HT1080 (cell line): Measurements from ENCODE around the gene IGSF21. TPM values are rescaled to one million over a fixed set of nuclear protein-coding genes. Genes with fewer than 3 reads are reported as not detected.

ENCODE experiments used
- DNase-seq: peaks from one replicate; pipeline ENCODE4 v3.0.0-alpha.2; 2015; ENCODE audit warnings: low read depth
- total RNA-seq: library from RNA; depleted of rRNA; stranded (reverse); fragments of >200 nt; shearing (Covaris generic); gene quantifications from 2 replicates; pipeline ENCODE4 v1.2.3, GENCODE V29; 2014

Gene IGSF21
- total RNA-seq, 1 experiment from 2014 or later, result not detected

DNA sequence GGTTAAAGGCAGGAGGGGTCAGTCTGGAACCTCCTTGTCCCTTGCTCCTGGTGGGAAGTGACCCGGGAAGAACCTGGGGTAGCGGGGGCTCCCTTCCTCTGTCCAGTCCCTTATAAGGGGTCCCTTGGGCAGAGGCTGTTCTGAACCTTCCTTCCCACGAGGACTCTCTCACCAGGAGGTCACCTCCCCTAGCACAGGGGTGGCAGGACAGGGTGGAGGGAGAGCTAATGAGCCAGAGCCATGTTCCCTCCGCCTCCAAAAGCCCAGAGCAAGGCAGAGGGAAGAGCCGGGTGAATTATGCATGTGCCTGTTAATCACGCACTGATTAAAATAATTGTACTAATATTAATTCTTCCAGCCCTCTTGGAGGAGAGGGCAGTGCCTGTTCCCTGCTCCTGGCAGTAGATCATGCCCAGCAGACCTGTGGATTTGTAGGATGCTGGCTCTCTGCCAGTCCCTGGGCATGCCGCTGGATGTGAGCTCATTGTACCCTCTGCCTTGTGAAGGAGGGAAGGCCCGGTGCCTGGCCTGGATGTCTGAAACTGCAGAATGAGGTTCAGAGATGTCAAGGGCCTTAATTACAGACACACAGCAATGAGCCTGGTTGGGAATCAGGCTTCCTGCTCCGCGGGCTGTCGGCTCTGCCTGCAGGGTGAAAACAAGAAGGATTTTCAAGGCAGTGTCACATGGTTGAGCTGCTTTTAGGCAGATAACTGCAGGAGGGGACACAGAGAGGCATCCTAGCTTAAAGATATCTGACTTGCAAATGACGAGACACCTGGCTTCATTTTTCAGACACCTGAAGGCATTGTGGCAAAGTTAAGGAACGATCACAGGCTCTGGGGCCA is 68.2 kb downstream of the IGSF21 start:
- no peak for DNase-seq

DNA sequence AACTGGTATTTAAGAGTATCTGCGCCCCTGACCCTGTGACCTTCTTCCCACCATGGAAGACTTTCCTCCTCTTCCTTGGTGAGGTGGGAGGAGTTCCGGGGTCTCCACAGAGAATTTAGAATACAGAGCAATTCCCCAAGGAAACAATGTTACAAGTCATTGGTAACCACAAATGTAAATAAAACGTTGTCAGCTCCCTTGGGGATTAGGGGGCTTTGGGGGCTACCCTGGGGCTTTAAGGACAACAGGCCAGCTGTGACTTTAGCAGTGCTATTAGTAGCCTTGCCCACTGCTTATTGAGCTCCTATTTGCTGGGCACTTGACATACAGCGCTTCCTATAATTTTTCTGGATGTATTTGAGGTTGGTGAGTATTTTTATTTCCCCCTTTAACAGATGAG is 69.0 kb downstream of the IGSF21 start:
- DNase-seq, result no peak

DNA sequence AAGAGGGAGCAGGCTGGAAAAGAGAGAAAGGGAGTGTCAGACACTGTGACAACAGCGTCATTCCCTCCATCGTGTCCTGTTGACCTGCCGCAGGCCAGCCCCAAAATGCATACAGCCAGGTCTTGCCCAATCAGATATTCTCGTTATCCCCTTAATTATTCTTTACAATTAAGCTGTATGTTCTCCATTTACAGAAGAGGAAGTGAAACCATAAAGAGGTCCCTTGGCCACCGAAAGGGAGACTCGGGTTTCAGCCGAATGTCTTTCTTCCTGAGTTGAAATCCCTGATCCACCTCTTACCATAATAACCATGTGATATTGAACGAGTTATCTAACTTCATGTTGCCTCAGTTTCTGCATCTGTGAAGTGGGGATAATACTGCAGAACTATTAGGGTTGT is 70.5 kb downstream of the IGSF21 start:
- no peak for DNase-seq

DNA sequence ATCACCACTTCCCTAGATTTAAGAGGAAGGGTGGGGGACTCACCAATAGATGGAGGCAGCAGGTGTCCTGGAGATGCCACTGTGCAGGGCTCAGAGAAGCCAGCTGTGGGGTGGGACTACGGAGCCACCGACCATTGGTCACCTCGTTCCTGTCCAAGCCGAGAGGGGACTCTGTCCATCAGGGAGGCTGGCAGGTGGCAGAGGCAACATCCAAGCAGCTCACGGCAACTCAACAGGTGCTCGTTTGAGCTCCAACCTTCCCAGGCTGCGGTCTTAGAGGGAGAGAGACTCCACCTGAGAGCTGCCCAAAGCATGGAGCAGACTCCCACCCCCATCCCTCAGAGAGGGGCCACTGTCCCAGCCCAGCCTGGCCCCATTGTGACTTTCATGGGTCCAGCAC is 71.4 kb downstream of the IGSF21 start:
- DNase-seq, result no peak

DNA sequence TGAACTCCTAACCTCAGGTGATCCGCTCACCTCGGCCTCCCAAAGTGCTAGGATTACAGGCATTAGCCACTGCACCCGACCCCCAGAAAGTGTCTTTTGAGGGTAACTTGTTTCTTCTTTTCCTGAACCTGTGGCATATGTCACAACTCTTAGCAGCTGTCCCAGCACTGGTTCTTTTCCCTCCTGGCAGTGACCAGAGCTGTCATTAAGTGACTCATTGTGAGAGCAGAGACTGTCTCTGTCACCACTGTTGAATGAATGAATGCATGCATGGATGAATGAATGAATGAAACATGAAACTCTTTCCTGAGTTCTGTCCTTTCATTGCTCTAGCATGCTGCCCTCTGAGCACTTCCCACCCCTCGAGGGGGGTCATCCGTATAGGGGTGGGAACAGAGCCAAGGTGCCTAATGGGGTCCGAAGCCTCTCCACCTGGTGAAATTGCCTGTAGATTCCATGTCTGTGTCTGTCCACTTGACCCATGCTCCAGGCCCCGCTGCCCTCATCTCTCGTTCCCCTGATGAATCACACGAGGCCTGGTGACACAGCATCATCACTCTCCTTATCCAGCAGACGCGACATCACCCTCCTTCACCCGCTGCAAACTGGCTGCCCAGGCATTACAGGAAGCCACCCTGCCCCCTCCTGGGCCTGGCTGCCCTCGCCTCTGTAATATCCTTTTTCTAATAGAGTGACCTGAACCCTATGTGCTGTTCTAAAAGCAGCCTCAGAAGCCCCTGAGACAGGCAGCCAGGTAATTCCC is 75.0 kb downstream of the IGSF21 start:
- DNase-seq, result no peak

DNA sequence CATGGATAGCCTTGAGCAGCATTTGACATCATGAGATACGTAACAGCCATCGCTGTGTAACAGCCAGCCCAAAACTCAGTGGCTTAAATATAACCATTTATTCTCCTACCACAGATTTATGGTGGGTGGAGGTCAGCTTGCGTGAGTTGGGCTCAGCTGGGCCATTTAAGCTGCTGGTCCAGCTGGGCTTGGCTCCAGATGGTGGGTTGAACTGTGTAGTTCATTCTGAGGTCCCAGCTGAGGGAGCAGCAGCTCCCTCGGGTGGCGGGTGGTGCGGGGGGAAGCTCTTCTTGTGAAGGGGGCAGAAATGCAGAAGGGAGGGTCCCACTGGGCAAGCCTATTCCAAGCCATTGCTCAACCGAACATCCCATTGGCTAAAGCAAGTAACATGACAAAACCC is 75.9 kb downstream of the IGSF21 start:
- DNase-seq, result no peak

DNA sequence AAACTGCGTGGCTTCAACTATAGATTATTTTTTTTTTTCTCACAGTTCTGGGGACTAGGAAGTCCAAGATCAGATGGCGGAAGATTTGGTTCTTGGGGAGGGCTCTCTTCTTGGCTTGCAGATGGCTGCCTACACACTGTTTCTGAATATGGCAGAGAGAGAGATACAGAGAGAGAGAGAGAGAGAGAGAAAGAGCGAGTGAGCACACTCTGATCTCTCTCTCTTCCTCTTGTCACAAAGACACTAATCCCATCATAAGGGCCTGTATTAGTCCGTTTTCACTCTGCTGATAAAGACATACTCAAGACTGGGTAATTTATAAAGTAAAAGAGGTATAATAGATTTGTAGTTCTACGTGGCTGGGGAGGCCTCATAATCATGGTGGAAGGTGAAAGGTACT is 79.5 kb downstream of the IGSF21 start:
- no peak for DNase-seq

DNA sequence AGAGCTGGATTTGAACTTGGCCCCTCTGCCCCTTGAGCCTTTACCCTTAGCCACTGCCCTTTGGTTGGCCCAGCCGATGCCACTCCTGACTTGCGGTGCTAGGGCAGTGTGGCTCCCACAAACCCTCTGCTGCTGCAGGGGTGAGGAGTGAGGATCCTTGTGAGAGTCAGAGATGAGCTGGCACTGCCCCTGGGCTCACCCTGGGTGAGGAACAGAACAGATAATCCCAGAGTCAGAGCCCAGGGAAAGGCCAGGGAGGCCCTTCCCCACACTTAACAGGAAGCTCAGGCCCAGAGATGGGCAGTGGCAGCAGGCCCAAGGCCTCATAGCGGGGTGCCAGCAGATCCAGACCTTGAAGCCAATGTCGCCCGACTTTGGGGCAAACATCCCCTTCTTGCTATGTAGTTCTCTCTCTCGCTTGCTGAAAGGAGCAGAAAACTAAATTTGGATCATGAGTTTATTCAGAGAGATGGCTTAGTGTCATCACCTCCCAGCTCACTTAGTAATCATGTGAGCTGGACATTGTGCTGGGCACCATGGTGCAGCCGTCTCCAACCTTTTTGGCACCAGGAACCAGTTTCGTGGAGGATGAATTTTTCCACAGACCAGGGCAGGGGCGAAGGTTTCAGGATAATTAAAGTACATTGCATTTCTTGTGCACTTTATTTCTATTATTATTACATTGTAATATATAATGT is 81.4 kb downstream of the IGSF21 start:
- DNase-seq, result no peak

DNA sequence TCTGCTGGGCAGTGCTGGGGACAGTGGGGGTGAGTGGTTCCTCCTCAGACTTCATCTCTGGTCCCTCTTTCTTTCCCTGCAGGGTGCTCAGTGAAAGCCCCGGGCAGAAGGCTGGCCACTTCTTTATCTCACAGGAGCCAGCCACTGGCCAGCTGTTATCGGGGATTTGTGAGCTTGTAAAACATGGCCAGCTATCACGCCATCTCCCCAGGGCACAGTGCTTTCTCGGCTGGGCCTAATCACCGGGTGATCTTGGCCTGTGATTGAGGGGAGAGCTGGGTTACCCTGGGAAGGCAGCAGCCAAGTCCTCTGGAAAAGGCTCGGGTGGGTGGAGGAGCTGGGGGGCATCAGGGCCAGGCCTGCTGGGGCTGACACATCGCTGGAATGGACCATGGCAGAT is 83.0 kb downstream of the IGSF21 start:
- DNase-seq, result no peak

DNA sequence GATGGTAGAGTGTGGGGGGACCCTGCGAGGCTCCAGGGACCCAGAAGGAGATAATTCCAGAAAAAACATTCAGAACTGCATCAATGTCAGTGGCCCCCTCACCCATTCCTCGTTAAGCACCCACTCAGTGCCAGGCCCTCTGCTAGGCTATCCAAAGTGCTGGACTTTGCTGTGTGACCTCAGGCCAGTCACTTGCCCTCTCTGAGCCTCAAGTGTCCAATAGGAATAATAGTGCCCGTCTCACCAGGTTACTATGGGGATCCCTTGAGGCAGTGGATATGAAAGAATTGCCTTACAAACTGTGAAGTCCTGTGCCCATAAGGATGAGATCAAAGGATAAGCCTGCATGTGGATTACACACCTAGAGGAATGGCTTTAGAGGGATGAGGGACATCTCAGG is 83.4 kb downstream of the IGSF21 start:
- DNase-seq, result no peak

DNA sequence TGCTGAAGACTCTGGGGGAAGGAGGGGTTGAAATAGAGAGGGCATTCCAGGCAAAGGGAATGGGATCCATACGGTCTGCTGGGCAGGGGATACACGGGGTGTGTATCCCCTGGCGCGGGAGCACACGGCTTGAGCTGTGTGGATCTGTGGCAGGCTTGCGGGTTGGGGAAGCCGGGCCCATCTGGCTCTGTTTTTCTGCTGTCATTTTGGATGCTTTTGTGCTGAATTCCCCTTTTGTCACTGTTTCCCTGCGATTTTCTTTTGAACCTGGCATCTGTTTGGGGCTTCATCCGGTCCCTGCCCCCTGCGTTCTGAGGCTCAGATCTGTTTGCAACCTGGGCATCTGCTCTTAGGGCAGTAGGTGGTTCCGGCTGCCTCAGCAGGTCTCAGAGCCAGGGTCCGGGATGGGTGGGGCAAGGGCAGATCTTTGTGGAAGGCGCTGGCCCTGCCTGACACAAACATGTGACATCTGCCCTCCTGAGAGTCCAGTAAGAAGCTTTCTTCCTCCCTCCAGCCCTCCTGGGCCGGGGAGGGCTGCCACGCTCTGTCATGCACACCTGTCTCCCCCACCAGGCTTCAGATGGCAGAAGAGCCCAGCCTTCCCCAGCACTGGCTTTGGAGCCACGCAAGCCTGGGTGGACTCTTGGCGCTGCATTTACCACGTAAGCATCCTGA is 84.0 kb downstream of the IGSF21 start:
- no peak for DNase-seq

DNA sequence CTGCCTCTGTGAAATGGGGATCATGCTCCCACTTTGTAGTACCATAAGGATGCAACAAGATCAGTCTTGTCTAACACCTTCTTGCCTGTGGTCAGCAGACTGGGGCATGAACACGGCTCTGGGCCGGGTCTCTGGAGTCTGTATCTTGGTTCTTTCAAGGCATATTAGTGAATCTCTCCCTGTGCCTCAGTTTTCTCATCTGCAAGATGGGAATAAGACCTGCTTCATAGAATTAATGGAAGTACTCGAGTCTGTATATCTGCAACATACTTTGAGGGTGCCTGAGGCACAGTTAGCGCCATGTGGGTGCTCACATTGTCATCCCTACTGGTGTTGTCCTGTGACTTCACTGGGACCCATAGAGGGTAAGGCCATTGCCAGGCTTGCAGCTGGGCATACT is 84.6 kb downstream of the IGSF21 start:
- DNase-seq, result no peak

DNA sequence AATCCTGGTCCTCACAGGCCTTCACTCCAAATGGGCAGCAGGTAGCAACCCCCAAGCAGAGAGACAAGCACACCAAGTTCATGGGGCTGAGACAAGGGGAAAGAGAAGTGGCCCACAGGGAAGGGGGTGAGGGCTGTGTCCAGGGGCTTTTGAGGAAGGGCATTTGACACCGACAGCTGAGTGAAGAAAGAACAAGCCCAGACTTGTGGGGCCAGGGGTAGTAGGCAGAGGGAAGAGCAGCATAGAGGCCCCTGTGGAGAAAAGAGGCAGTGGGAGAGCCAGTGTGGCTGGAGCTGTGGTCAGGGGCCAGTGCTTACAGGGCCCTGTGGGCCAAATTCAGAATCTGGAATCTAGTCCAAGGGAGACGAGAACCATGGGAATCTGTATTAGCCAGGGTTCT is 85.4 kb downstream of the IGSF21 start:
- no peak for DNase-seq

DNA sequence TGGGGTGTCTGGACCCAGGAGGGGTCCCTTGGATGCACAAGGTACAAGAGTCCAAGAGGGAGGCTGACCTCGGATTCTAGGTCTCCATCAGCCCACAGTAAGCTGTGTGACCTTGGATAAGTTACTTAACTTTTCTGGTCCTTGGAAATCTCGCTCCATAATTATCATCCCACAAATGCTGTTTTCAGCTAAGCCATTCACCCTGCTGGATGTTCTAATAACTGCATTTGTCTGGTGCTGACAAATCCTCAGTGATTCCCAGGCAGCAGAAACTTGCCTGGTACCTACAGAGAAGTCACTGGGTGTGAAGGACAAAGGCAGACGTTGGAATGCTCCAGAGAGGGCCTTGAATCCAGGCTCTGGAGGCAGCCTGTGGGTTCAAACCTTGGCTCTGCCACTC is 89.7 kb downstream of the IGSF21 start:
- DNase-seq, result no peak

DNA sequence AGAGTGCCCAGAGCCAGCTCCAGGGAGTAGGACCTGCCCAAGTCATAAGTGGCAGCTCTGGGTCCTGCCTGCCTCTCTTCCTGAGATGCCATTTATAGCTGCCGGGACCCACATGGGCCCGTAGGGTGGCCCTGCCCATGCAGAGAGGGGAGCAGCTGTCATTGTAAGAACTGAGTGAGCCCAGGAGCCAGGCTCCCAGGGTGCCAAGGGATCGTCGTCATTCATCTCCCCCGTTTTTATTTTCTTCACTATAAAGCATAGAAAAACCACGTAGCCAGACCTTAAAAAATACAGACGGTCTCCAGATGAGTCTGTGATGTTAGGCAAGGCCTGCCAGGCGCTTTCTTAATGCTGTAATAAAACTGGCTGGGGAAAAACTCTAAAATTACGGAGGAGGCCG is 90.7 kb downstream of the IGSF21 start:
- no peak for DNase-seq

DNA sequence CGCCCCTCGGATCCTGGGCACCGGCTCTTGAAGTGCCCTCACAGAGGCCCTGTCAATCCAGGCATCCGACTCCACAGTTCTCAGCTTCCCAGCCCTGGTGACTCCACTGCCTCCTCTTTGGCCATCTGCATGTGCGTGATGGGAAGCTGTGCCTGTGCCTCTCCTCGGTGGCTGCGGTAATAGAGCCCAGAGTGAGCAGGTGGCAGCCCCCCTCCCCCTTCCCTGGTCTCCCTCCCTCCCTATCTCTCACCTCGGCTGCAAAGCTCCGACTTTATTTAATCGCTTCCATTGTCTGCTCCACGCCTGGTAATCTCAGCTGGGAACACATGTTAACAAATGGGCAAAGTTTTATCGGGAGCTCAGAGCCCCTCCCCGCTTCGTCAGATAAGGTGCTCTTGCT is 91.9 kb downstream of the IGSF21 start:
- DNase-seq, result no peak

DNA sequence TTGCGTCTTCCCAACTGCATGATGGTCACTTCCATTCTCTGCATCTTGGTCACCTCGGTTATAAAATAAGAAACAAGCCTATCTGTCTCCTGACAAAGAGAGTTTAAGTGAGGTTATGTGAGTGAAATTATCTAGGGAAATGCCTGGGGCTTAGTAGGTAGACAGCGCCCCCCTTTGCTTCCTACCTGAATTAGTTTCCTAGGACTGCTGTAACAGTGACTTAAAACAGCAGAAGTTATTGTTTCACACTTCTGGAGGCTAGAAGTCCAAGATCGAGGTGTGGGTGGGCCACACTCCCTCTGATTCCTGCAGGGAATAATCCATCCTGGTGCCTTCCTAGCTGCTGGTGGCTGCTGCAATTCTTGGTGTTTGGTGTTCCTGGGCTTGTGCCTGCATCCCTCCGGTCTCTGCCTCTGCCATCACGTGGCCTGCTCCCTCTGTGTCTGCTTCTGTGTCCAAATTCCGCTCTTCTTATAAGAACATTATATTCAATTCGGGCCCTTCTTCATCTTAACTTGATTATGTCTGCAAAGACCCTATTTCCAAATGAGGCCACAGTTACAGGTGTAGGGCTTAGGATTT is 92.6 kb downstream of the IGSF21 start:
- no peak for DNase-seq

DNA sequence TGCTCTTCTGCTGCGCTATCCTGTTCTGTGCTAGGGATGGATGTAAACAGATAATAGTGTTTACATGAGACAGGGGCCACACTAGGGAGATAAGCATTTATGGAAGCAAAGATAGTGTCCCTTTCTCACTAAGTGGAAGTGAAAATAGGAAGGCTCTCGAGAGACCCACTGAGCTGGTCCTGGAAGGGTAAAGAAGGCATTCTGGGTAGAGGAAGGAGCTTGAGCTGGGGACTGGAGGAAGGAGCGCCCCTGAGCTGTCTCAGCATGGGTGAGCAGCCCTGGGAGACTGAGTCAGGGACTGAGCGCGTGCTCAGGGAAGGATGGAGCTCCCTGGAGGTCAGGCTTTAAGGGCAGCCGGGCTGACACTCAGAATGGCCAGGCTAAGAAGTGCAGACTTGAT is 93.3 kb downstream of the IGSF21 start:
- DNase-seq, result no peak

DNA sequence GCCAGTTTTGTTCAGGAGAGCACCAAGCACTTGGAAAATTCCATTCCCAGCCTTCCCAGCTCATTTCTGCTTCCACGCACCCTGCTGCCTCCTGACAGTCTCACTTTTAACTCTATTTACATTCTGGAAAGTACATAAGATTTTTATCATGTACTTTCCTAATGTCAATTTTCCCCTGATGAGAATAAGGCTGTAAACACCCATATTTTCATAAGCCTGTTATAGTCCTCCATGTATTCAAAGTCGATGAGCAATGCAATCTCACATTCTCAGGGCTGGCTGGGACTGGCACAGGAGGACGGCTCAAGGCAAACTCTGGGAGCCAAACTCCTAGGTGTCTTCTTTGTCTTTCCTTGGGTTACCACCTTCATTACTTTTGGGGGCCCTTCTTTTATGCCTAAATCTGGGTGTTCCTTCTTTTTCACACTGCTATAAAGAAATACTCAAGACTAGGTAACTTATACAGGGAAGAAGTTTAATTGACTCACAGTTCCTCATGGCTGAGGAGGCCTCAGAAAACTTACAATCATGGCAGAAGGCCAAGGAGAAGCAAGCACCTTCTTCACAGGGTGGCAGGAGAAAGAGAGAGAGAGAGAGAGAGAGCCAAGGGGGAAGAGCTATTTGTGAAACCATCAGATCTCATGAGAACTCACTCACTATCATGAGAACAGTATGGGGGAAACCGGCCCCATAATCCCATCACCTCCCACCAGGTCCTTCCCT is 94.6 kb downstream of the IGSF21 start:
- no peak for DNase-seq

DNA sequence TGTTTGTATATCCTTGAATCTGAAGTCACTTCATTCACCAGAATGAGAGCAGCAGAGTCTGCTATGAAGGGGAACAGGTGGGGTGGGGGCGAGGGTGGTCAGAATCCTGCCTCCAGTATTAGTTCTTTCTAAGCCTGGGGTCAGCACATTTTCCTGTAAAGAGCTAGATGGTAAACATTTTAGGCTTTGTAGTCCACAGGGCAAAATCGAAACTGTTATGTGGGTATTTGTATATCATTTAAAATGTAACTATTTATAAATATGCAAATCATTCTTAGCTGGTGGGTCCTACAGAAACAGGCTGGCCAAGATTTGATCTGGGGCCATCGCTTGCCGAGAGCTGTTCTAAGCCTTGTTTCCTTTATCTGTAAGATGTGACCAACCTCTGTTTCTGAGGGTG is 96.0 kb downstream of the IGSF21 start:
- DNase-seq, result no peak

DNA sequence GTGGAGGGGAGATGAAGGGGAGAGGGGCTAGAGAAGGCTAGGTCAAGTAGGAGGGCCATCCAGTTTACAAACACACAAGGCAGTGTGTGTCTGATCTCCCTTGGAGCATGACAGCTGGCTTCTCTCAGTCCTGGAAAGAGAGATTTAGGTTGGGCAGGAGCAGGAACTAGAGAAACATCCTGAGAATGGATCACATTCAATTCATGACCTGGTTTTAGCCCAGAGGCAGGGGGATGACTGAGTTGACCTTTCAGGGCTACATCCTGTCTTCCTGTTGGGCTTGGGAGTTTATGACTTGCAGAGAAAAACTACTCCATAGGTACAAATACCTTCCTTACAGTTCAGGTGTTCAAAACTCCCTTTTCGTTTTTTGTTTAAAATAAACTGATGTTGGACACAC is 97.0 kb downstream of the IGSF21 start:
- DNase-seq, result no peak
